Fibroblast of mammary gland (primary cell): ENCODE results near the gene GRIN2D.
A peak's percentile ranks its signal among the peaks of the same experiment; 100 is the strongest.

ENCODE experiments used
- DNase-seq: peaks from one replicate; pipeline ENCODE4 v3.0.0-alpha.2; 2010; ENCODE audit warnings: low read depth
- H3K4me3 ChIP-seq: 2 replicates; pipeline ENCODE4 v1.5.1; 2011; ENCODE audit warnings: low read depth, mild to moderate bottlenecking, low read length, moderate library complexity; ENCODE audit not compliant: control insufficient read depth
- TF ChIP-seq, protein P1 (sequence below): conservative IDR thresholded peaks from 2 replicates; pipeline ENCODE4 v1.5.1; 2011; ENCODE audit warnings: low read depth, low read length, inconsistent platforms; ENCODE audit not compliant: control insufficient read depth, insufficient read depth

GRIN2D gene

GRCh38 chr19:48362716-48363499 is 30.6 kb upstream of the GRIN2D start:
- peak; percentile 89 for DNase-seq
- peak overlapping the region; percentile 76 for H3K4me3 ChIP-seq
- TF ChIP-seq, protein P1, sequence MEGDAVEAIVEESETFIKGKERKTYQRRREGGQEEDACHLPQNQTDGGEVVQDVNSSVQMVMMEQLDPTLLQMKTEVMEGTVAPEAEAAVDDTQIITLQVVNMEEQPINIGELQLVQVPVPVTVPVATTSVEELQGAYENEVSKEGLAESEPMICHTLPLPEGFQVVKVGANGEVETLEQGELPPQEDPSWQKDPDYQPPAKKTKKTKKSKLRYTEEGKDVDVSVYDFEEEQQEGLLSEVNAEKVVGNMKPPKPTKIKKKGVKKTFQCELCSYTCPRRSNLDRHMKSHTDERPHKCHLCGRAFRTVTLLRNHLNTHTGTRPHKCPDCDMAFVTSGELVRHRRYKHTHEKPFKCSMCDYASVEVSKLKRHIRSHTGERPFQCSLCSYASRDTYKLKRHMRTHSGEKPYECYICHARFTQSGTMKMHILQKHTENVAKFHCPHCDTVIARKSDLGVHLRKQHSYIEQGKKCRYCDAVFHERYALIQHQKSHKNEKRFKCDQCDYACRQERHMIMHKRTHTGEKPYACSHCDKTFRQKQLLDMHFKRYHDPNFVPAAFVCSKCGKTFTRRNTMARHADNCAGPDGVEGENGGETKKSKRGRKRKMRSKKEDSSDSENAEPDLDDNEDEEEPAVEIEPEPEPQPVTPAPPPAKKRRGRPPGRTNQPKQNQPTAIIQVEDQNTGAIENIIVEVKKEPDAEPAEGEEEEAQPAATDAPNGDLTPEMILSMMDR = no peak

DNA sequence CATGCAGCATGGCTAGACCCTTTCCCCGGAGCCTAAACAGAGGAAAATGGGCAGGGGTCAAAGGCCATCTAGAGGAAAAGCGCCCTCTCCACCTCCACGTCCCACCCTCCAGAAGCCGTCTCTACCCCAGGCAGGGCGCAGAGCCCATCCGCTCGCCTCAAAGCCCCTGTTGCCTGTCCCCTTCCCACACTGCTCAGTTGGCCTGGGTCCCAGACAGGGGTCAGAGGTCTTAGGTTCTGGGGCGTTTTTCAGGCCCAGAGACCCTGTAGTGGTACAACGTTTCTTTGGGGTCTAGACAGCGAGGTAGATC is 30.0 kb upstream of the GRIN2D start:
- DNase-seq = peak; percentile 11
- TF ChIP-seq, protein P1 = no peak
- peak overlapping the region; percentile 76 for H3K4me3 ChIP-seq

DNA sequence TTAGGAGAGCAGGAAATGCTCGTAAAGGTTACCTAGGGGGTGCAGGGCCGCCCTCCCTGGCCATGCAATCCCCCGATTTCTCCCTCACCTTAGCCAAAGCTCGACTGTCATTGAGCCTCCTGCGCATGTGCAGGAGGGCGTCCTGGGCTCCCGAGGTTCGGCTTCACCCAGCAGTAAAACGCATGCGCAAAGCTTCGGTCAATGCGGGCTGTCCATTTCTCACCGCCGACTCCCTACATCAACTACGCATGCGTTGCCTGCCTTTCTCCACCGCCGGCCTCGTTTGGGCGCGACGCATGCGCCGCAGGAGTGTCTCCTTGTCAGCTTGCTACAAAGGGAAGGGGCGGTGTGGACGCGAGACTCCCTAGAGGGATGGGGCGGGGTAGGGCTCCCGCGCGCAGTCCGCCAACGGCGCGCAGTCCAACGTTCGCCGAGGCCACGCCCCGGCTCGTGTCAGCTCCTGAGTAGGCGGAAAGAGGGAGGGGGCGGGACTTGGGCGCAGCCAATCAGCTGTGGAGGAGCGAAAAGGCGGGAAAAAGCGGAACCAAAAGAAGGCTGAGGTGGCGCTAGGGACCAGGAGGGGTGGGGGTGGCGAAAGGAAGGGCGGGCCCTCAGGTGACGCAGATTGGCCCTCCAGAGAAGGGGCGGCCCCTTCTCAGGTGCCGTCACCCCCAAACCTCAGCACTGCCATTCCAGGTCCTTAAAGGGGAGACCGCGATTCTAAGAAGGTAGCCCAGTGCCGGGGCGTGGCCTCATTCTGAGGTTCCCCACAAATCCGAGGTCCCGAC is 29.5 kb upstream of the GRIN2D start, which contains the start of the genes SYNGR4 and TMEM143:
TSS of gene SYNGR4 (plus strand) at position 558 of the 788 bp plus-strand sequence. CDS start 1,476 bp downstream, outside the sequence.
TSS of gene TMEM143 (minus strand) at position 131 of the 788 bp plus-strand sequence. CDS start at position 111, 20 bp downstream.
- TF ChIP-seq, protein P1 = no peak
- peak within 1 kb of the TSS; percentile 76 for H3K4me3 ChIP-seq
- DNase-seq = peak; percentile 99

- no peak for DNase-seq
- H3K4me3 ChIP-seq = peak overlapping the region; percentile 26
- TF ChIP-seq, protein P1 = no peak
Observed at GRCh38 chr19:48364598-48365348, 28.7 kb upstream of the GRIN2D start.

GRCh38 chr19:48365602-48366001 is 27.9 kb upstream of the GRIN2D start:
- TF ChIP-seq, protein P1 = no peak
- H3K4me3 ChIP-seq = no peak overlapping the region
- DNase-seq = no peak

GRCh38 chr19:48367855-48368254 is 25.6 kb upstream of the GRIN2D start:
- no peak overlapping the region for H3K4me3 ChIP-seq
- TF ChIP-seq, protein P1 = no peak
- DNase-seq = no peak
